Myocyte (in vitro differentiated cells): ENCODE results near the gene INPP5E. TPM values are rescaled to one million over a fixed set of nuclear protein-coding genes. Genes with fewer than 3 reads are reported as not detected.

Experiments
- DNase-seq: peaks from one replicate; pipeline ENCODE4 v3.0.0-alpha.2; 2012; ENCODE audit warnings: low read depth
- polyA plus RNA-seq: library from polyadenylated mRNA; unstranded; fragments of >200 nt; gene quantifications from one replicate; pipeline ENCODE4 v1.2.1, GENCODE V29; 2012; ENCODE audit warnings: missing spikeins
- total RNA-seq: library from RNA; depleted of rRNA; stranded (reverse); fragments of >200 nt; gene quantifications from 2 replicates; pipeline ENCODE4 v1.2.3, GENCODE V29; 2014

INPP5E gene
- 8.3 and 12.4 TPM in 2 replicates for total RNA-seq
- 8.9 TPM for polyA plus RNA-seq

GRCh38 chr9:136439481-136440408 is at the start of gene INPP5E:
INPP5E (minus strand) TSS chr9:136439845; CDS start chr9:136439419, 426 bp downstream.
- DNase-seq, result peak; percentile 73

DNA sequence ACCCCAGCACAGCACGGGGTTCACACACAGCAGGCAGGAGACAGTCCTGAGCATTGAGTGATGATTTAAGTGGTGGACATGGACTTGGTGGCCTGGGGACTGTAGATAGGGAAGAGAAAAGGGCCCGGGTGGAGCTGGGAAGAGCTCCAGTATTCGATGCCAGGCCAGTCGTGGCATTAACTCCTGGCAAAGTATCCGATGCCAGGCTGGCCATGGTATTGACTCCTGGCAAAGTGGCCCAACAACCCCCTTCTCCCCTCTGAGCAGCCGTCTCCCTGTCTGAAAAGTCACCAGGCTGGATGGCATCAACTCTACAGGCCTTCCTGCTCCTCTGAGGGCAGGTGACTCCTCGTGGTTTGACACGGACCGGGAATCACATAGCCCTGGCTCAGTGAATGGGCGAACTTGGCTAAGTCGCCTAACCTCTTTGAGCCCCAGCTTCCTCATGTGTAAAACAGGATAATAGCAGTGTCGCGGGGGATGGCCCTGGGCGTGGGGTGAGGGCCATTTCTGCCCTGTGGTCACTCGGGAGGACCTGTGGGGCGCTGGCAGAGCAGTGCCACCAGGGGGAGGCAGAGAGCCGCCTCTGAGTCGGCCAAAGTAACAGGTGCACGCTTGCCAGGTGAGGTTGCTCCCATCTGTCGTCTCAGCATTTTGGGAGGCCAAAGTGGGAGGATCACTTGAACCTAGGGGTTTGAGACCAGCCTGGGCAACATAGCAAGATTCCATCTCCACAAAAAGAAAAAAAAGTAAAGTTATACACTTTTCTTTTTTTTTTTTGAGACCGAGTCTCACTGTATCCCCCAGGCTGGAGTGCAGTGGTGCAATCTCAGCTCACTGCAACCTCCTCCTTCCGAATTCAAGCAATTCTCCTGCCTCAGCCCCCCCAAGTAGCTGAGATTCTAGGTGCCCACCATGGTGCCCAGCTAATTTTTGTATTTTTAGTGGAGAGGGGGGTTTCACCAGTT is 48.9 kb upstream of the INPP5E start:
- peak; percentile 64 for DNase-seq

DNA sequence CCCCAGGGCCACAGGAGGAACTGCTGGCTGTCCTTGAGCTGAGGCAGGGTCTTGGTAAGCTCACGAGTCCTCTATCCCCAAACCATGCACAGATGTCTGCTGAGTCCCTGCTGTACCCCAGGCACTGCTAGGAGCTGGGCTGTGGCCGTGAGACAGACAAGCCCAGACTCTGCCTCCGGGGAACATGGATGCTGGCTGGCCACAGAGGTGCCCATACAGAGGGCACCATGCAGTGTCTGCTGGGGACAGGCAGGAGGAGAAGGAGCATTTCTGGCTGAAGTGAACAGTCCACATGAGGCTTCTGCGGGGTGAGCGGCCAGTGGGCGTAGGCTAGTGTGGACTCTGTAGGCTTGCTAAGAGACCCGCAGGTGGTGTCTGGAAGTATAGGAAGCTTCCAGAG is 48.0 kb upstream of the INPP5E start:
- DNase-seq, result no peak

GRCh38 chr9:136486823-136487620 is 47.4 kb upstream of the INPP5E start:
- no peak for DNase-seq

DNA sequence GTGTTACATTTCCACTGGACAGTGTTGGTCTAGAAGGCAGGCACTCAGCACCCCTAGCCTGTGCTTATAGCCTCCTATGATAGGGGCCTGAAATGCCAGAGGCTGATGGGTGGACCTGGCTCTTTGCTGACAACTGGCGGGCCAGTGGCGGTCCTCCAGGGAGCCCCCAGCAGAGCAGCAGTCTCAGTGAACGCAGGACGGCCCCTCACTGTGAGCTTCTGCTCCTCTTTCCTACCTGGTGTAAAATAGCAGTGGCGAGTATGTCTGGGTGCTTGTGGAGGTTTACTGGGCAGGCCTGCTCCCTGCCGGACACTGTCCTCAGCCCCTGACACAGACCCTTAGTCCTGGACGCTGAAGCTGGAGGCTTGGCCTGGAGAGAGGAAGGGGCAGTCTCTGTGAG is 46.5 kb upstream of the INPP5E start:
- no peak for DNase-seq

GRCh38 chr9:136485049-136486045 is 45.7 kb upstream of the INPP5E start:
- peak; percentile 84 for DNase-seq

- no peak for DNase-seq
These were observed 44.8 kb upstream of the INPP5E start for GRCh38 chr9:136484153-136485048.

DNA sequence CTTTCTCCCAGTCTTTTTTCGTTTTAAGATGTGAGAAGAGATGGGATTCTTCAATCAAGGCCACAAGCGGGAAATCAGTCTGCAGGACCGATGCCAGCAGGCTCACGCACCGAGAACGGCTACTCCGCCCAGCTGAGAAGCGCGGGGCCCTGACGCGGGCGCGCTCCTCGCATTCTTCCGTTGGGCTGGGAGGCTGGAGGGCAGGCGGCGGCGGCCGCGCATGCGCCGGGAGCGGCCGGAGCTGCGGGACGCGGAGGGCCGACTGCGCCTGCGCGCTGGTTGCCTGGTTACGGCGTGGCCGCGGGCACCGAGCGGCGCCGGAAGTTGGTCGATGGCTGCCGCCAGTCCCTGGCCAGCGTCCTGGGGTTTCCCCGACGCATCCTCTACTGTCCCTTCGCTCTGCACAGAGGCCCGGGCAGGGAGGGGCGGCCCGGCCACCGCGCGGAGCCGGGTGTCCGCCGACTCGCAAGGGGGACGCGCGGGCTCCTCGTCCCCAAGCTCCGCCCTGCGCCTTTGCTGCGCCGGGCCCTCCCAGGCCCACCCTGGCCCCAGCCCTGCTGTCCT is 44.0 kb upstream of the INPP5E start:
- peak; percentile 90 for DNase-seq

- peak; percentile 98 for DNase-seq
These were observed 43.3 kb upstream of the INPP5E start, which contains the start of gene SEC16A for GRCh38 chr9:136482793-136483588. SEC16A (minus strand) TSS chr9:136483040; CDS start chr9:136477615, 5,425 bp downstream.

GRCh38 chr9:136482046-136482792 is 42.6 kb upstream of the INPP5E start:
- DNase-seq, result peak; percentile 19

- DNase-seq, result no peak
These were observed 41.9 kb upstream of the INPP5E start for GRCh38 chr9:136481558-136481957.

GRCh38 chr9:136476369-136477150 is 36.9 kb upstream of the INPP5E start:
- DNase-seq, result no peak

GRCh38 chr9:136474974-136475865 is 35.6 kb upstream of the INPP5E start:
- DNase-seq, result no peak

DNA sequence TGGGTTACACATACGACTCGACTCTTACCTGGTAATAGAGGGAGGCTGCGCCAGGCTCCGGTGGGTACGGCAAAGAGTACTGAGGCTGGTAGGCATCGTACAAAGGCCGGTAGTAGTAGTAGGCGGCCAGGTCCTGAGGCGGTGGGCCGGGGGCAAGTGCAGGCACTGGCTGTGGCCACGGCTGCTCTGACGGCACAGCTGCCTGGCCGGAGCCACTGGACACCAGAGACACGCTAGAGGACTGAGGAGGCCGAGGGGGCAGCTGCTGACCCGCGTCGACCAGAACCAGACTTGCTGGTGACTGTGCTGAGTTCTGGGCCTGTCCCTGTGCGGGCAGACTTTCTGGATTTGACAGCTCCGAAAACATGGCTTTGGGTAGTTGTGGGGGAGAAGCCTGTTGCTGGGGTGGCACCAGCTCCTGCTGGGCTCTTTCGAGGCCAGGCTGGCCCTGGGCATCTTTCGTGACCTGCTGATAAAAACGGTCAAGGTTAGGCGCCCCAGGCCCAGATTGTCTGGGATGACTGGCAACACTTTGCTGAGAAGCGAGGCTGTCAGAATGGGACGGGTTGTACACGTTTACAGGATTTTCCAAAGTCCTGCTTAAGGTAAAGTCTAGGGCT is 34.5 kb upstream of the INPP5E start:
- no peak for DNase-seq
